ENCODE measurements around the gene EPRS1. TPM values are rescaled to one million over a fixed set of nuclear protein-coding genes. Genes with fewer than 3 reads are reported as not detected.

Gene EPRS1
- total RNA-seq = 191 and 235 TPM in 2 replicates

DNA sequence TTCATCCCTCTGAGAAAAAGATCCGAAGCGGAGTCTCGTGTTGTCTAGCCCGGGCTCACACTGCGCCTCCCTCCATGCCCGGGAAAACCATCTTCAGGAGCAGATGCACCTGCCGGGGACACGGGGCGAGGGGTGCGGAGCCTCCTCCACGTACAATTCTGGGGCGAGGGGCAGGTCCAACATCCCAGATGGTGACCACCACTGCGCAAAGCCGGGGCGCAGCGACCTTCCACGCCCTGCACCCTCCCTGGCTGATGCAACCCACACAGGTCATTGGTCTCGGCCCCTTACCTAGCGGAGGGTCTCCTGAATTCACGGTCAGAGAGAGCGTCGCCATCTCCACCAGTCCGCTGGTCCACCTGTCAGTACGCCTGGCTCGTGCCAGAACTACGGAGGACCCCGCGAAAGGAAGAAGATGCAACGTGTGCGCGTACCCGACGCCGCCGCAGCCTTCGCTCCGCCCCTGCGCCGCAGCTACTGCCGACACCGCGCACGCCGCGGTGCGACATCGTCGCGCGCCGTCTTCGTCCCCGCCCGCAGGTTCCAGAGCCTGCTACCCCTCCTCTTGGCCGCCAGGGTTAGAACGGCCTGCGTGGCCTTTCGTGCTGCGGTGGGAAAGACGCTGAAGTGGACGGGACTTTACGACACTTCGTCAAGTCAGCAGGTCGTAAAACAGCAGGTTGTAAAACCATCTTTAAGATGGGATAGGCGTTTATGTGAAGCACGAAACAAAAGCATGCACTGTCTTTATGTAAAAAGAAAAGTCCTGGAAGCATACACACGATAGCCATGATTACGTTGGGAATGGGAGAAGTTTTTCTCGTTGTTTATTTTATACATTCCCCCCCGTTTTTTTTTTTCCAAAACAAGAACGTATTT lies at the start of gene EPRS1:
Gene EPRS1, minus strand, starts transcription at position 454 of the 879 bp plus-strand sequence. Its CDS starts 117 bp downstream, at position 337.

DNA sequence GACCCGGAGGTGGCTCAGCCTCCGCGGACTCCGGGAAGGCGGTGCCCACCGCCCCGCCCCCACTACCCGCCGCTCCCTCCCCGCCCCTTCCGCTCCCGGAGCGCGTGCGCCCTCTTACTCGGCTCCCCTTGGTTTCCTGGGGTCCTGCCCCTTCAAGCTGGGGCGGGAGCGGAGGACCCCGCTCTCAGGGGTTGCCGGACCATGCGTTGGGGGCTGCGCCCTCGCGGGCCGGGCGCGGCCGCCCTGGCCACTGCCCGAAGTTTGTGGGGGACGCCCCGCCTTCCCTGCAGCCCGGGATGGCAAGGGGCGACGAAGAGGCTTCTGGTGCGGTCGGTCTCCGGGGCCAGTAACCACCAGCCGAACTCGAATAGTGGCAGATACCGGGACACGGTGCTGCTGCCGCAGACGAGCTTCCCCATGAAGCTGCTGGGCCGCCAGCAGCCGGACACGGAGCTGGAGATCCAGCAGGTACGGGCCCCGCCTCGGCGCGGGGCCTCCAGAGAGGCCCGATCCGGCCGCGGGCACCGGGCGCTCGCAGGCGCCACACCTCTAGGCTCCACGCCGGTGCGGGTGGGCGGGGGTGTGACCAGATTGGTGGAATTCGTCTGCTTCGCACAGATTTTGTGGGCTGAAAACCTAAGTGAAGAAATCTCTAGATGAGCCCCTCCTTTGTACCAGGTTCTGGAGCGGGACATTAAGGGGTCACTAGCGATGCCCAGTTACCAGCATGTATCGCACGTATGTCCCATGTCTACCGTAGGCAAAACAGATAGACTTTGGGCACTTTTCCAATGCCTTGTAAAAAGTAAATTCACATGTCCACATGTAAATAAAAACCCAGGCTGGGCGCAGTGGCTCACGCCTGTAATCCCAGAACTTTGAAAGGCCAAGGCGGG lies 48.0 kb upstream of the EPRS1 start, which contains the start of gene IARS2:
Gene IARS2, plus strand, starts transcription at position 117 of the 896 bp plus-strand sequence. Its CDS starts 85 bp downstream, at position 202.

DNA sequence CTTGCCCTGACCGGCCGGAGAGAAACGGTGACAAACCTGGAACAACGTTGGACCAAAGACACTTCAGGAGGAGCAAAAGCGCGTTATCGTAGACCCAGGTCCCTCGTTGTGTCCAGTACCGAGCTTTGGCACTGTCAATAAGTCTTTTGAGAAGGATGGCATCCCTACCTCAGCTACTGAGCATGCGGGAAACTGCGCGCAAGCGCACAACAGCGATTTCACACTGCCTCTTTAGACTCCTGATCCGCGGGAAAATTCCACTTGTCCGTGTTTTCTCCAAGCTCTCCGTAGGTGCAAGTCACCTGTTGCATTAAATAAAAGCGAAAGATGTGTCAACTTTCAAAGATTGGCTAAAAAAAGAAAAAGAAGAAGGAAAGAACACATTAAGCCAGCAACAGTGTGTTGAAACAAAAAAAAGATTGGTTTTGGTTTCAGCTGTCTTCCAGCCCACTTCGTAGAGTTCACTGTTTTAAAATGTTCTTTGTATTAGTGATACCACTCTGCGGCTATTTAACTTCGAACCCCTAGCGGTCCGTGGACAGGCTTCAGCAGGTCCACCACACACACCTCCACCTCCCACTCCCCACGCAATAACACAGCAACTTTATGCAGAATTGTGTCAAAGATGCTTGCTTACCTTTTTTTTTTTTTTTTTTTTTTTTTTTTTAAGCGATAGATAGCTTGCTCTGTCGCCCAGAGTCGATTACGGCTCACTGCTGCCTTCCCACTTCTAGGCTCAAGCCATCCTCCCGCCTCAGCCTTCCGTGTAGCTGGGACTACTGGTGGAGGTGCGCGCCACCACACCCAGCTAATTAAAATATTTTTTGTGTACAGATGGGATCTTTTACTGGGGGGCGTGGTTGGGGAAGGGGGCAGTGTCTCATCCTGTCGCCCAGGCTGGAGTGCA lies 43.6 kb upstream of the EPRS1 start, which contains the start of gene BPNT1:
Gene BPNT1, minus strand, starts transcription at position 139 of the 907 bp plus-strand sequence. CDS start 9,942 bp downstream, outside the sequence.

Other genes with a start within 250 kb of the EPRS1 start
- not detected in 2 replicates for gene SLC30A10, start 117.9 kb downstream of the EPRS1 start, total RNA-seq
- gene BPNT1, start 43.3 kb upstream of the EPRS1 start, total RNA-seq = 15.4 and 16.1 TPM in 2 replicates
- gene IARS2, start 47.6 kb upstream of the EPRS1 start, total RNA-seq = 77.9 and 97.7 TPM in 2 replicates
- 30.9 and 34.4 TPM in 2 replicates for gene RAB3GAP2, start 225.9 kb upstream of the EPRS1 start, total RNA-seq